HG03135 (cell line): ENCODE data around the gene ZNF747.
A peak's percentile ranks its signal among the peaks of the same experiment; 100 is the strongest.
"Not testable (repeated sequence)": the region's sequence is repeated elsewhere in the genome, so short reads cannot be mapped to it uniquely, and the experiment has no call there.

Experiments
- ATAC-seq: cut with Tn5 transposase; IDR thresholded peaks from one replicate; pipeline ENCODE4 v1.9.1; 2021; ENCODE audit warnings: mild to moderate bottlenecking, moderate library complexity; ENCODE audit not compliant: unreplicated experiment

Gene ZNF747

GRCh38 chr16:30557957-30558788 is 23.5 kb upstream of the ZNF747 start, which contains the start of gene ZNF764:
Gene ZNF764 (minus strand): TSS chr16:30558374. CDS start chr16:30558182, 192 bp downstream.
- ATAC-seq: peak; percentile 91

GRCh38 chr16:30557707-30557956 is 23.0 kb upstream of the ZNF747 start:
- peak; percentile 20 for ATAC-seq

DNA sequence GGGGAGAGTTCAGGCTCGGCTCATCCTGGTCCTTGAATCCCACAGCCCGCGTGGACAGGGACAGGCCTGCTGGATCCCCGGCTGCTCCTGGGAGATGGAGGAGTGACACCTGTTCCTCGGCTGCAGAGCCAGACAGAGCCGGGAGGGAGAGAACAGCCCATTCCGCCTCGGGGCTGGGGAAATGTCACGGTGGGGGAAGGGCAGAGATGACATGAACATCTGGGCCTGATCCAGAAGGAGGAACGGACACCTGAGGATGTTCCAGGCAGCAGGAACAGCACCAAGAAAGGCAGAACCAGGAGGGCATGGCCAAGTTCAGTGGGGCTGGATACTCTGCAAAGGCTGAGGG is 21.4 kb upstream of the ZNF747 start:
- ATAC-seq: no peak

- ATAC-seq: no peak
Measured at GRCh38 chr16:30555315-30556124, 20.9 kb upstream of the ZNF747 start.

GRCh38 chr16:30554557-30555314 is 20.1 kb upstream of the ZNF747 start:
- no peak for ATAC-seq

GRCh38 chr16:30553393-30553899 is 18.8 kb upstream of the ZNF747 start:
- no peak for ATAC-seq

DNA sequence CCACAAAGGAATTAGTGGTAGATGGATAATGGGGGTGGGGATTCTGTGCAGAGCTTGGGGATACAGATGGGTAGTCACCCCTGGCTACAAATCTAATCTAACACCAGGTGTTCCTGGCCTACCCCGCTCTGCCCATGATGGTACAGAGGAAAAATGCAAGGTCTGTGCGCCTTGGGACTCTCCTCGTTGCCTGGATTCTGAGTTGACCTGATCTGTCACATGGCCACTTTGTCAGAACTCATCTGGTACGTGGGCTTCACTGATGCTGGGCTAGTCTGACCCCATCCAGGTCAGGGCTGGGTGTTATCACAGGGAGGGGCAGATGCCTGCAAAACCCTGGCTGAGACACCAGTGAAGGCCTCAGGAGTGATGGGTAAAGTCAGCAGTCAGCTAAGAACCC is 18.3 kb upstream of the ZNF747 start:
- ATAC-seq: no peak

DNA sequence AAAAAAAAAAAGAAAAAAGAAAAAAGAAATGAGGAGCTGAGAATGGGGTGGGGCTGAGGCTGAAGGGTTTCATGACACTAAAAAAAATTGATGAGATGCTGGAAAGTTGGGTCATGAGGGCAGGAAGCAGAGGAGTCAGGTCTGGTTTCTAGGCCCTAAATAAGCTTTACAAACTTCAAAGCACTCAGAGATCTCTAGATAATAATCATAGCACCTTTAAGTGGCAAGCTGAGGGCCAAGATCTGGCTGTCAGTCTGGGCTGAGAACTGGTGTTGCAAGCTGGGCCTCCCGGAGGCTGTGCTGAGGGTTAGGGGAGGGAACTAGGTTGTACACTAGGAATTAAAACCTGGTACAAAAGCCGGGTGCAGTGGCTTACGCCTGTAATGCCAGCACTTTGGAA is 17.1 kb upstream of the ZNF747 start:
- no peak for ATAC-seq

DNA sequence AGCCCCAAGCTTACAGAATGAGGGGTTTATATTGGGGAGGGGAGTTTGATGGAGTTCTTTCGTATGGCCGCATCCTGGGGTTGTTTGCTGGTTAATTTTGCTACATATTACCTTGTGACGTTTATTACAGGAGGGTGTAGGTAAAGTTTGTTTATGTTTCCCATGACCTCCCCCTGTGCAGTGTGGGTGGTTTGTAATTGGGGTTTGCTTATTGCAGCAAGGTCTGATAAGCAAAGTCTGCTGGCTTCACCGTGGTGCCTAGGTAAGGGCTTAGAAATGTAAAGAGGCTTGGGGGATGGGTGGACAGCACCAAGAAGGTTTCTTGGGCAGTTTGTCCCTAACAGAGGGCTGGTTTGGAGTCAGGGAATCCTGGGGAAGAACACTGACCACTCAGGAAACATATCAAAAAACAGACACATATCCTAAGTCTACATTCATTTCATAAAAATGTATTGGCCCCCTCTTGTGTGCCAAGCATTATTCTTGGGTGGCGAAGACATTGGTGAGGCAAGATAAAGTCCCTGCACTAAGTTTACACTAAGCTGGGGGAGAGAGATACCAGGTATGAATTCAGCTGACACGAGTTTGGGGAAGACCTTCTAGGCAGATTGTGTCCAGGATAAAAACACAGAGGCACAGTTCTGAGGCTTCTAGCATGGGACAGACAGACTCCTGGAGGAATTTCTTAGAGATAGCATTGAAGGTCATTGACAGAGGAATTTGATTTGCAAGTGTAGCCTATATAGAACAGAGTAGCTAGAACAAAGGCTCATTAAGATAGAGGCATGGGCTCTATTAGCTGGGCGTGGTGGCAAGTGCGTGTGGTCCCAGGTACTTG is 14.0 kb upstream of the ZNF747 start:
- no peak for ATAC-seq

- no peak for ATAC-seq
Measured at GRCh38 chr16:30546115-30546514, 11.5 kb upstream of the ZNF747 start.

DNA sequence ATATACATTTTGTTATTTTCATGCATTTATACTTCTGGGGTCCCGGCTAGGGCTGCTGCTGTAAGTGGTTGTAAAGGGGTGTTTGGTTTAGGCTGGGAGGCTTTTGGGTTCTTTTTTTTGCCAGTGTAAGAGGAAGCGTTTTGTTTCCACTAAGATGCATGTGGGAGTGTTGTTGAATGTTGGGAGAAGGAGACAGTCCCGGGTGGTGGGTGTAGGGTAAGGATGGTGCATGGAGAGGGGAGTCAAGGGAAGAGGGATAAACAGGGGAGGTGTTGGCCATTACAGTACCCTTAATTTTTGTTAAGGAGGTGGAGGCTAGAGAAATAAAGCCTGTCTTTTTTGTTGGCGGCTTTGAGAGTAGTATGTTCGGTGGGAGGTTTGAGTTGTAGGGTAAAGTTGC is 8.4 kb upstream of the ZNF747 start:
- ATAC-seq: no peak

GRCh38 chr16:30541502-30542329 is 7.1 kb upstream of the ZNF747 start:
- no peak for ATAC-seq

DNA sequence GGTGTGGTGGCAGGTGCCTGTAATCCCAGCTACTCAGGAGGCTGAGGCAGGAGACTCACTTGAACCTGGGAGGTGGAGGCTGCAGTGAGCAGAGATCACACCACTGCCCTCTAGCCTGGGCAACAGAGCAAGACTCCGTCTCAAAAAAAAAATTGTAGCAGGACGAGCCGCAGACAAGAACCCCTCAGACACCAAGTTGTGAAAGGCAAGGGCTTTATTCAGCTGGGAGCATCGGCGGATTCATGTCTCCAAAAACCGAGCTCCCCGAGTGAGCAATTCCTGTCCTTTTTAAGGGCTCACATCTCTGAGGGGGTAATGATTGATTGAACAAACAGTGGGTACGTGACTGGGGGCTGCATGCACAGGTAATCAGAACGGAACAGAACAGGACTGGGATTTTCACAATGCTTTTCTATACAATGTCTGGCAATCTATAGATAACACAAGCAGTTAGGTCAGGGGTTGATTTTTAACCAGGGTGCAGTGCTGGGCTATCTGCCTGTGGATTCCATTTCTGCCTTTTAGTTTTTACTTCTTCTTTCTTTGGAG is 6.3 kb upstream of the ZNF747 start:
- not testable (repeated sequence) for ATAC-seq

GRCh38 chr16:30539986-30540526 is 5.4 kb upstream of the ZNF747 start:
- ATAC-seq: not testable (repeated sequence)

DNA sequence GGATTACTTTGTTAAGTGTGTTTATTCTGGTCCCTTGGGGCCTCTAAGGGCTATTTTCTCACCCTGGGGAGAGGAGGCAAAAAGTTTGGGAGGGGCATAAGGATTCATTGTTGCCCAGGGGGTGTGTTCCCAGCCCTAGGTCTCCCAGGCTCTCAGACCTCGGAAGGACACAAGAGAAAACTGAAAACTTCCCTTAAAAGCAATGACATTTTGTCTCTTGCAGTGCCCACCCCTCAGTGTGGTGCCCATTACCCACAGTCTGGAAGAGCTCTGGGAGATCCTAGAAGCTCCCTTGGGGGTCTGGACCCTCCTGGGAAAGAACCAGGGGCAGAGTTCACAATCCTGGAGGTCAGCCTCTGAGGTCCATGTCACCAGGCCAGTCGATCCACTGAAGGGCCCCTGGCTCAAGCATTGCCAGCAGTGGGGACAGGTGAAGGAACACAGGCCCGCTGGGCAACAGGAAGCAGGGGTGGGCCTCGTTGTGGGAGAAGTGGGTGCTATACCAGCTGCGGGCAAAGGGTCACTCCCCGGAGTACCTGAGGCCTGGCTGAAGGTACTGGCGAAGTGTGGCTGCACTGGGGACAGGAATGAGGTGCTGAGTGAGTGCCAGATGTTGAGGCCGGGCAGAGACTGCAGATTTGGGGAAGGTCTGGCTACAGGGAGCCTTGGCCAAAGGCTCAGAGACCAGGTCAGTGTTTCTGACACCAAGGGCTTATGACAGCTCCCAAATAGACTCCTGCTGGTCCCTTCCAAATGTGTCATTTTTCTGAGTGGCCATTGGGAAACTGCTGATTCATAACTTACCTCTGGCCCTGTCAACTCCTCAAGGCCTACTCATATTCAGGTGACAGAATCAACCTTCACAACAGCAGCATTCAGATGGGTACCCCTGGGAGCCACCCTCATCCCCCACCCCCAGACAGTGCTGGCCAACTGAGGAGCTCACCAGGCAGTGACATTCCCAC is 4.6 kb upstream of the ZNF747 start:
- no peak for ATAC-seq

- ATAC-seq: not testable (repeated sequence)
Measured at GRCh38 chr16:30536391-30537024, 1.9 kb upstream of the ZNF747 start.

DNA sequence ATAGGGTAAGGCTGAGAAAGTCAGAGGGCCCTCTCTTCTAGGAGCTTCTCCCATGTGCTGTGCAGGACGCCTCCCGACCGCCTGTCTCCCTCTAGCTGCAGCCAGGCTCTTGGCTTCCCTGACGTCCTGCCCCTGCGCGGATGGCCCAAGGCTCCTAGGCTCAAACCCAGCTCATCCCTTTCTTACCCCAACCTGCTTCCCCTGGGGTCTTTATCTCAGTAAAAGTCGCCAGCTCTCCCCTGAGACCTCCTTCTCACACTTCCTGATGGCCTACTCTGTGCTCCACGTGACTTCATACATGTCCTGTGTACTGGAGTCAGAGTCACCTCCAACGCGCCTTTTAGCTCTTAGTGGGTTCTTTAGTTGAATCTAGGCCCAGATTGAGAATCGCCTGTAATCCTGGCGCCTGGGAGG is 1.1 kb upstream of the ZNF747 start:
- peak; percentile 44 for ATAC-seq
